22Rv1 (cell line): ENCODE measurements around the gene TWIST2.

ENCODE experiments used
- ZFX ChIP-seq: fragments of 450-650 bp; IDR thresholded peaks from 2 replicates; pipeline ENCODE4 v1.6.1; 2017; ENCODE audit warnings: antibody characterized with exemption, borderline replicate concordance
- TF ChIP-seq, protein P1 (sequence below): fragments of 450-650 bp; IDR thresholded peaks from 2 replicates; pipeline ENCODE4 v1.5.1; 2017; ENCODE audit warnings: mild to moderate bottlenecking

DNA sequence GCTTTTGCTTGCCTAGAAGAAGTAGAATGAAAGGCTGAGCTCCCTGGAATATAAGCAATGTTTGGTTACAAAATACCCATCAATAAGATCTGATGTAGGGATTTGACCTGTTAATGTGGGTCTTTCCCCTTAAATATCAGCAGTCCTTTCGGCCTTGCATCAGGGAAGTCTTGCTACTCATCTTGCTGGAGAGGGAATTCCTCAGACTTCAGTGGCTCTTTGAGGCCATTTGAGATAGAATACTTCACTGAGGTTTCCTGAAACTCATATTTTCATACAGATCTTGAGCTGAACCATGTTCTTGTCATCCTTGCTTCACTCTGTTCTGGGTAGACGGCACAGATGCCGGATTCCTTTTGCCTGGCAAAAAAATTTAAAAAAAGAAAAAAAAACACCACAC lies 3.9 kb downstream of the TWIST2 start:
- TF ChIP-seq, protein P1, sequence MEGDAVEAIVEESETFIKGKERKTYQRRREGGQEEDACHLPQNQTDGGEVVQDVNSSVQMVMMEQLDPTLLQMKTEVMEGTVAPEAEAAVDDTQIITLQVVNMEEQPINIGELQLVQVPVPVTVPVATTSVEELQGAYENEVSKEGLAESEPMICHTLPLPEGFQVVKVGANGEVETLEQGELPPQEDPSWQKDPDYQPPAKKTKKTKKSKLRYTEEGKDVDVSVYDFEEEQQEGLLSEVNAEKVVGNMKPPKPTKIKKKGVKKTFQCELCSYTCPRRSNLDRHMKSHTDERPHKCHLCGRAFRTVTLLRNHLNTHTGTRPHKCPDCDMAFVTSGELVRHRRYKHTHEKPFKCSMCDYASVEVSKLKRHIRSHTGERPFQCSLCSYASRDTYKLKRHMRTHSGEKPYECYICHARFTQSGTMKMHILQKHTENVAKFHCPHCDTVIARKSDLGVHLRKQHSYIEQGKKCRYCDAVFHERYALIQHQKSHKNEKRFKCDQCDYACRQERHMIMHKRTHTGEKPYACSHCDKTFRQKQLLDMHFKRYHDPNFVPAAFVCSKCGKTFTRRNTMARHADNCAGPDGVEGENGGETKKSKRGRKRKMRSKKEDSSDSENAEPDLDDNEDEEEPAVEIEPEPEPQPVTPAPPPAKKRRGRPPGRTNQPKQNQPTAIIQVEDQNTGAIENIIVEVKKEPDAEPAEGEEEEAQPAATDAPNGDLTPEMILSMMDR: no peak
- no peak for TF ChIP-seq ZFX
